ENCODE results near the gene UBE3A.
"Not testable (repeated sequence)": the region's sequence is repeated elsewhere in the genome, so short reads cannot be mapped to it uniquely, and the experiment has no call there.

UBE3A gene

GRCh38 chr15:25465835-25466234 is 27.0 kb upstream of the UBE3A start:
- Mint-ChIP-seq H3K9me3 (no peaks in the 10 kb centered on the region), H3K4me1 (peaks cover 6% of the 10 kb centered on the region), H3K4me3 (no peak overlapping the region), H3K36me3 (ENCODE audit: low read depth) (no peaks in the 10 kb centered on the region), H3K27me3 (ENCODE audit: low read depth) (peaks cover 4% of the 10 kb centered on the region), H3K27ac (no peak overlapping the region)
- no peak for TF ChIP-seq CTCF (IDR thresholded peaks at IDR 0.05; ENCODE audit: unreplicated experiment in 3 of 3)

- Mint-ChIP-seq H3K27ac (no peak overlapping the region), H3K36me3 (ENCODE audit: low read depth) (no peaks in the 10 kb centered on the region), H3K4me3 (no peak overlapping the region), H3K9me3 (no peaks in the 10 kb centered on the region), H3K27me3 (ENCODE audit: low read depth) (peaks cover 4% of the 10 kb centered on the region), H3K4me1 (peaks cover 6% of the 10 kb centered on the region)
- TF ChIP-seq CTCF (IDR thresholded peaks at IDR 0.05; ENCODE audit: unreplicated experiment in 3 of 3) = no peak
Observed at GRCh38 chr15:25464784-25465183, 26.0 kb upstream of the UBE3A start.

- no peak for TF ChIP-seq CTCF (IDR thresholded peaks at IDR 0.05; ENCODE audit: unreplicated experiment in 3 of 3)
- H3K4me1 Mint-ChIP-seq = peaks cover 6% of the 10 kb centered on the region
- no peak overlapping the region for H3K27ac Mint-ChIP-seq
- H3K36me3 Mint-ChIP-seq (ENCODE audit: low read depth) = no peaks in the 10 kb centered on the region
- peaks cover 4% of the 10 kb centered on the region for H3K27me3 Mint-ChIP-seq (ENCODE audit: low read depth)
- H3K4me3 Mint-ChIP-seq = no peak overlapping the region
- no peaks in the 10 kb centered on the region for H3K9me3 Mint-ChIP-seq
Observed at GRCh38 chr15:25464383-25464782, 25.6 kb upstream of the UBE3A start.

GRCh38 chr15:25456196-25456595 is 17.4 kb upstream of the UBE3A start:
- Mint-ChIP-seq H3K4me1 (no peaks in the 10 kb centered on the region), H3K4me3 (no peak overlapping the region), H3K9me3 (peaks cover 6% of the 10 kb centered on the region), H3K36me3 (ENCODE audit: low read depth) (no peaks in the 10 kb centered on the region), H3K27ac (no peak overlapping the region), H3K27me3 (ENCODE audit: low read depth) (no peaks in the 10 kb centered on the region)
- TF ChIP-seq CTCF (IDR thresholded peaks at IDR 0.05; ENCODE audit: unreplicated experiment in 3 of 3) = no peak

GRCh38 chr15:25455226-25455625 is 16.4 kb upstream of the UBE3A start:
- peaks cover 12% of the 10 kb centered on the region for H3K9me3 Mint-ChIP-seq
- H3K4me1 Mint-ChIP-seq = no peaks in the 10 kb centered on the region
- H3K27ac Mint-ChIP-seq = no peak overlapping the region
- no peaks in the 10 kb centered on the region for H3K36me3 Mint-ChIP-seq (ENCODE audit: low read depth)
- no peak overlapping the region for H3K4me3 Mint-ChIP-seq
- H3K27me3 Mint-ChIP-seq (ENCODE audit: low read depth) = no peaks in the 10 kb centered on the region
- TF ChIP-seq CTCF (IDR thresholded peaks at IDR 0.05; ENCODE audit: unreplicated experiment in 3 of 3) = no peak

GRCh38 chr15:25454771-25455170 is 15.9 kb upstream of the UBE3A start:
- Mint-ChIP-seq H3K27me3 (ENCODE audit: low read depth) (no peaks in the 10 kb centered on the region), H3K27ac (no peak overlapping the region), H3K36me3 (ENCODE audit: low read depth) (no peaks in the 10 kb centered on the region), H3K4me3 (no peak overlapping the region), H3K4me1 (no peaks in the 10 kb centered on the region), H3K9me3 (peaks cover 17% of the 10 kb centered on the region)
- no peak for TF ChIP-seq CTCF (IDR thresholded peaks at IDR 0.05; ENCODE audit: unreplicated experiment in 3 of 3)

GRCh38 chr15:25453246-25453645 is 14.4 kb upstream of the UBE3A start:
- H3K9me3 Mint-ChIP-seq = peaks cover 17% of the 10 kb centered on the region
- not testable (repeated sequence) for H3K27ac Mint-ChIP-seq; H3K27me3 Mint-ChIP-seq (ENCODE audit: low read depth); H3K4me1 Mint-ChIP-seq; H3K36me3 Mint-ChIP-seq (ENCODE audit: low read depth); H3K4me3 Mint-ChIP-seq
